ENCODE data around the gene KIAA1671. TPM values are rescaled to one million over a fixed set of nuclear protein-coding genes. Genes with fewer than 3 reads are reported as not detected.

KIAA1671 gene
- polyA plus RNA-seq, 1 of the 3 experiments (the other 2 are of a cell fraction), result 7.4 TPM

GRCh38 chr22:25114369-25115362 lies 162.2 kb downstream of the KIAA1671 start:
- CTCF ChIA-PET, result no interaction called here
- H3K9ac ChIP-seq, result no peak overlapping the region

More at GRCh38 chr22:25114369-25115362, 162.2 kb downstream of the KIAA1671 start:
- H3K9me2 ChIP-seq, result no peaks in the 10 kb centered on the region
- WGBS (ENCODE audit: low lambda C conversion rate), result 87% methylated on average over 17 of the region's 17 CpGs
- H3K9me3 ChIP-seq, result no peaks in the 10 kb centered on the region
- H3K4me3 ChIP-seq (ENCODE audit: low read depth in 2 of 2, low read length in 1 of 2), result no peak overlapping the region
- H3K27me3 ChIP-seq (ENCODE audit: insufficient read depth), result no peaks in the 10 kb centered on the region
- H3K4me2 ChIP-seq, result no peak overlapping the region
- POLR2A ChIA-PET, result no interaction called here
- DNase-seq, result no peak
- H4K20me1 ChIP-seq (ENCODE audit: insufficient read depth), result peaks cover 18% of the 10 kb centered on the region
- H3F3A ChIP-seq (replicated peaks; ENCODE audit: insufficient read depth), result no peaks in the 10 kb centered on the region
- H2AFZ ChIP-seq (ENCODE audit: low read depth), result no peak overlapping the region
- no peaks in the 10 kb centered on the region for H3K79me2 ChIP-seq (ENCODE audit: insufficient read depth)
- H3K4me1 ChIP-seq (ENCODE audit: control insufficient read depth in 1 of 2, insufficient read depth in 2 of 2, low read depth in 1 of 2, low read length in 1 of 2), result peaks cover 0 to 14% of the 10 kb centered on the region in 2 experiments; a peak in 2 of 4 replicates
- H3K27ac ChIP-seq (ENCODE audit: low read depth in 2 of 2, low read length in 1 of 2), result no peak overlapping the region
- no peaks in the 10 kb centered on the region for H3K36me3 ChIP-seq (replicated peaks in 1 of 2; ENCODE audit: control insufficient read depth in 1 of 2, insufficient read depth in 2 of 2, low read length in 1 of 2)
- TF ChIP-seq GABPA (IDR thresholded peaks at IDR 0.05; ENCODE audit: low read depth) (no peak), FOSL2 (IDR thresholded peaks at IDR 0.05; ENCODE audit: borderline replicate concordance, low read depth) (no peak), GATA2 (CRISPR knock-in tag; IDR thresholded peaks at IDR 0.05) (no peak), NFIC (IDR thresholded peaks at IDR 0.05; ENCODE audit: borderline replicate concordance) (no peak), SMC3 (IDR thresholded peaks at IDR 0.05; ENCODE audit: low read depth, low read length) (no peak), RXRA (IDR thresholded peaks at IDR 0.05; ENCODE audit: borderline replicate concordance, low read depth) (no peak), TAF1 (IDR thresholded peaks at IDR 0.05; ENCODE audit: borderline replicate concordance, low read depth, low read length) (no peak), TCF12 (IDR thresholded peaks at IDR 0.05) (no peak), EP300 (IDR thresholded peaks at IDR 0.05; ENCODE audit: borderline replicate concordance in 1 of 2, low read depth in 1 of 2, low read length in 1 of 2) (no peak), ELF1 (IDR thresholded peaks at IDR 0.05) (no peak), USF2 (IDR thresholded peaks at IDR 0.05; ENCODE audit: borderline replicate concordance, low read depth, low read length) (no peak), FOXJ3 (CRISPR knock-in tag; IDR thresholded peaks at IDR 0.05) (no peak), SIN3A (IDR thresholded peaks at IDR 0.05; ENCODE audit: borderline replicate concordance, low read depth, low read length) (no peak), YY1 (IDR thresholded peaks at IDR 0.05; ENCODE audit: low read depth) (no peak), REST (IDR thresholded peaks at IDR 0.05; ENCODE audit: low read depth, low read length) (no peak), CHD2 (IDR thresholded peaks at IDR 0.05; ENCODE audit: low read length, partially characterized antibody) (no peak)
- TF ChIP-seq, protein P1, sequence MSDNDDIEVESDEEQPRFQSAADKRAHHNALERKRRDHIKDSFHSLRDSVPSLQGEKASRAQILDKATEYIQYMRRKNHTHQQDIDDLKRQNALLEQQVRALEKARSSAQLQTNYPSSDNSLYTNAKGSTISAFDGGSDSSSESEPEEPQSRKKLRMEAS (IDR thresholded peaks at IDR 0.05; ENCODE audit: low read depth), result no peak
- TF ChIP-seq, protein P2, sequence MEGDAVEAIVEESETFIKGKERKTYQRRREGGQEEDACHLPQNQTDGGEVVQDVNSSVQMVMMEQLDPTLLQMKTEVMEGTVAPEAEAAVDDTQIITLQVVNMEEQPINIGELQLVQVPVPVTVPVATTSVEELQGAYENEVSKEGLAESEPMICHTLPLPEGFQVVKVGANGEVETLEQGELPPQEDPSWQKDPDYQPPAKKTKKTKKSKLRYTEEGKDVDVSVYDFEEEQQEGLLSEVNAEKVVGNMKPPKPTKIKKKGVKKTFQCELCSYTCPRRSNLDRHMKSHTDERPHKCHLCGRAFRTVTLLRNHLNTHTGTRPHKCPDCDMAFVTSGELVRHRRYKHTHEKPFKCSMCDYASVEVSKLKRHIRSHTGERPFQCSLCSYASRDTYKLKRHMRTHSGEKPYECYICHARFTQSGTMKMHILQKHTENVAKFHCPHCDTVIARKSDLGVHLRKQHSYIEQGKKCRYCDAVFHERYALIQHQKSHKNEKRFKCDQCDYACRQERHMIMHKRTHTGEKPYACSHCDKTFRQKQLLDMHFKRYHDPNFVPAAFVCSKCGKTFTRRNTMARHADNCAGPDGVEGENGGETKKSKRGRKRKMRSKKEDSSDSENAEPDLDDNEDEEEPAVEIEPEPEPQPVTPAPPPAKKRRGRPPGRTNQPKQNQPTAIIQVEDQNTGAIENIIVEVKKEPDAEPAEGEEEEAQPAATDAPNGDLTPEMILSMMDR (IDR thresholded peaks at IDR 0.05), result no peak
- TF ChIP-seq, protein P3, sequence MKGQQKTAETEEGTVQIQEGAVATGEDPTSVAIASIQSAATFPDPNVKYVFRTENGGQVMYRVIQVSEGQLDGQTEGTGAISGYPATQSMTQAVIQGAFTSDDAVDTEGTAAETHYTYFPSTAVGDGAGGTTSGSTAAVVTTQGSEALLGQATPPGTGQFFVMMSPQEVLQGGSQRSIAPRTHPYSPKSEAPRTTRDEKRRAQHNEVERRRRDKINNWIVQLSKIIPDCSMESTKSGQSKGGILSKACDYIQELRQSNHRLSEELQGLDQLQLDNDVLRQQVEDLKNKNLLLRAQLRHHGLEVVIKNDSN (IDR thresholded peaks at IDR 0.05; ENCODE audit: borderline replicate concordance, low read depth), result no peak
